SKM-1 treated with dmso at 0.1 percent for 144 hours (cell line): ENCODE results near the gene GSDME.

Experiments
- DNase-seq: peaks from one replicate; lab custom pipeline; 2025; ENCODE audit not compliant: unreplicated experiment; lab: John Stamatoyannopoulos, UW

The GSDME gene

GRCh38 chr7:24657980-24658379, 99.3 kb downstream of the GSDME start:
- no peak for DNase-seq

GRCh38 chr7:24656608-24657007, 100.7 kb downstream of the GSDME start:
- DNase-seq, result no peak

GRCh38 chr7:24654305-24654704, 103.0 kb downstream of the GSDME start:
- no peak for DNase-seq

- DNase-seq, result no peak
Observed at GRCh38 chr7:24653316-24654085, 103.8 kb downstream of the GSDME start.

- no peak for DNase-seq
Observed at GRCh38 chr7:24652251-24652939, 104.9 kb downstream of the GSDME start.
